ENCODE results near the gene SLC17A4.

GRCh38 chr6:25748049-25748448 lies 6.5 kb upstream of the SLC17A4 start:
- TF ChIP-seq CTCF (IDR thresholded peaks at IDR 0.05): no peak
- no peak for TF ChIP-seq EP300 (IDR thresholded peaks at IDR 0.05)
- no peak for TF ChIP-seq POLR2A (IDR thresholded peaks at IDR 0.05)
- TF ChIP-seq POLR2AphosphoS5 (IDR thresholded peaks at IDR 0.05): no peak
